Transverse colon (tissue), 3 donors: Measurements from ENCODE around the gene NCF2.

ENCODE experiments used
- EP300 ChIP-seq: sonication (generic); formaldehyde crosslinking; IDR thresholded peaks from one replicate; pipeline ENCODE4 v1.6.1; 2017; ENCODE audit warnings: antibody characterized with exemption, low read depth
- POLR2A ChIP-seq: fragments of 450-650 bp; IDR thresholded peaks from one replicate; pipeline ENCODE4 v1.6.1; 2016; ENCODE audit warnings: antibody characterized with exemption, mild to moderate bottlenecking, moderate library complexity
- TF ChIP-seq, protein P1 (sequence below), 5 experiments: fragments of 200-600 bp in 3 of 5; fragments of 450-650 bp in 2 of 5; sonication (generic) in 3 of 5; IDR thresholded peaks; 1 replicate in 2 of 5; 2 replicates in 3 of 5; pipeline ENCODE4 v1.5.1; 2016 to 2017; ENCODE audit warnings: antibody characterized with exemption in 5 of 5, inconsistent platforms in 3 of 5, mild to moderate bottlenecking in 2 of 5, moderate library complexity in 1 of 5

DNA sequence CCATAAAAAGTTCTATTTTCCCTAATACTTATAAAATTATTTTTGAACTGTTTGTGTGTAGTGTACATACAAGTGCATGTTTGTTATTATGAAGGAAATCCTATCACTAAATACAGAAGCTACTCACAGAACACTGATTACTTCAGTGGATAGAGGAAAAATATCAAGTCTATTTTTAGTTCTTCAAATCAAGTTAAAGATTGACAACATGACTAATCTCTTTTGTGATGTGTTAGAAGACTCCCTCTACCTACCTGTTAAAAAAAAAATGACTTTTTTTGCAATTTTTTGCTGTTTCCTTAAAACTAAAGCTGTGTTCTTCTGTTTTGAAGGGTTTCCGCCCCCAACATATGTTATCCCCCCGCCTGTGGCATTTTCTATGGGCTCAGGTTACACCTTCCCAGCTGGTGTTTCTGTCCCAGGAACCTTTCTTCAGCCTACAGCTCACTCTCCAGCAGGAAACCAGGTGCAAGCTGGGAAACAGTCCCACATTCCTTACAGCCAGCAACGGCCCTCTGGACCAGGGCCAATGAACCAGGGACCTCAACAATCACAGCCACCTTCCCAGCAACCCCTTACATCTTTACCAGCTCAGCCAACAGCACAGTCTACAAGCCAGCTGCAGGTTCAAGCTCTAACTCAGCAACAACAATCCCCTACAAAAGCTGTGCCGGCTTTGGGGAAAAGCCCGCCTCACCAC lies 45.5 kb downstream of the NCF2 start:
- TF ChIP-seq POLR2A (no peak), EP300 (no peak)
- TF ChIP-seq, protein P1, sequence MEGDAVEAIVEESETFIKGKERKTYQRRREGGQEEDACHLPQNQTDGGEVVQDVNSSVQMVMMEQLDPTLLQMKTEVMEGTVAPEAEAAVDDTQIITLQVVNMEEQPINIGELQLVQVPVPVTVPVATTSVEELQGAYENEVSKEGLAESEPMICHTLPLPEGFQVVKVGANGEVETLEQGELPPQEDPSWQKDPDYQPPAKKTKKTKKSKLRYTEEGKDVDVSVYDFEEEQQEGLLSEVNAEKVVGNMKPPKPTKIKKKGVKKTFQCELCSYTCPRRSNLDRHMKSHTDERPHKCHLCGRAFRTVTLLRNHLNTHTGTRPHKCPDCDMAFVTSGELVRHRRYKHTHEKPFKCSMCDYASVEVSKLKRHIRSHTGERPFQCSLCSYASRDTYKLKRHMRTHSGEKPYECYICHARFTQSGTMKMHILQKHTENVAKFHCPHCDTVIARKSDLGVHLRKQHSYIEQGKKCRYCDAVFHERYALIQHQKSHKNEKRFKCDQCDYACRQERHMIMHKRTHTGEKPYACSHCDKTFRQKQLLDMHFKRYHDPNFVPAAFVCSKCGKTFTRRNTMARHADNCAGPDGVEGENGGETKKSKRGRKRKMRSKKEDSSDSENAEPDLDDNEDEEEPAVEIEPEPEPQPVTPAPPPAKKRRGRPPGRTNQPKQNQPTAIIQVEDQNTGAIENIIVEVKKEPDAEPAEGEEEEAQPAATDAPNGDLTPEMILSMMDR (IDR thresholded peaks at IDR 0.05) = no peak
